Measurements from ENCODE around the gene PCSK4. TPM values are rescaled to one million over a fixed set of nuclear protein-coding genes. Genes with fewer than 3 reads are reported as not detected.

Gene PCSK4
- total and polyA plus RNA-seq, 2 donors (not counting 3 experiments of a cell fraction or from before 2014, with no cell fraction given): 1.2 to 1.7 TPM

GRCh38 chr19:1433119-1434039 lies 56.8 kb downstream of the PCSK4 start:
- Histone ChIP-seq H3K27ac (ENCODE audit: insufficient read depth, low read depth, low read length) (no peak overlapping the region), H3K9ac (replicated peaks; ENCODE audit: extremely low read depth, insufficient read depth, low read length) (no peak overlapping the region), H3K36me3 (ENCODE audit: control insufficient read depth in 2 of 2, extremely low read depth in 1 of 2, insufficient read depth in 2 of 2, low read length in 2 of 2) (peaks cover 2 to 50% of the 10 kb centered on the region in 2 experiments), H3K4me2 (ENCODE audit: insufficient read depth, low read length) (no peak overlapping the region), H3K27me3 (ENCODE audit: control insufficient read depth in 2 of 2, insufficient read depth in 2 of 2, low read length in 2 of 2) (no peaks in the 10 kb centered on the region), H3K4me3 (replicated peaks in 1 of 3; ENCODE audit: insufficient read depth in 1 of 3, low read depth in 1 of 3, low read length in 3 of 3) (no peak overlapping the region), H2AFZ (ENCODE audit: low read depth, low read length) (no peak overlapping the region), H3K4me1 (ENCODE audit: control insufficient read depth, extremely low read depth, insufficient read depth, low read length) (no peaks in the 10 kb centered on the region), H3K79me2 (ENCODE audit: control insufficient read depth, insufficient read depth, low read length) (peaks cover 2% of the 10 kb centered on the region), H3K9me3 (replicated peaks; ENCODE audit: control insufficient read depth, insufficient read depth, low read length) (no peaks in the 10 kb centered on the region), H4K20me1 (replicated peaks; ENCODE audit: control insufficient read depth, extremely low read depth, insufficient read depth, low read length) (no peaks in the 10 kb centered on the region), H3K9me1 (replicated peaks; ENCODE audit: control insufficient read depth, extremely low read depth, insufficient read depth, low read length) (no peaks in the 10 kb centered on the region)
- ChIA-PET CTCF (no interaction called here), POLR2A (no interaction called here)
- no peak for TF ChIP-seq CTCF (IDR thresholded peaks at IDR 0.05; ENCODE audit: extremely low read depth in 1 of 2, insufficient read depth in 1 of 2, low read depth in 1 of 2, low read length in 2 of 2)
- TF ChIP-seq JUN (IDR thresholded peaks at IDR 0.05; ENCODE audit: borderline replicate concordance, insufficient read depth, insufficient read length, low read depth): no peak
- no peak for TF ChIP-seq MYC (IDR thresholded peaks at IDR 0.05; ENCODE audit: low read depth, low read length)
- TF ChIP-seq FOS (IDR thresholded peaks at IDR 0.05; ENCODE audit: borderline replicate concordance, insufficient read depth, low read length): no peak
- TF ChIP-seq EZH2 (IDR thresholded peaks at IDR 0.05; ENCODE audit: borderline replicate concordance, low read depth, low read length, severe bottlenecking): no peak
- TF ChIP-seq MAX (IDR thresholded peaks at IDR 0.05; ENCODE audit: insufficient read depth, insufficient read length): no peak
- no peak for TF ChIP-seq POLR2AphosphoS5 (IDR thresholded peaks at IDR 0.05; ENCODE audit: insufficient read depth, low read depth, low read length)
- no peak for TF ChIP-seq GATA2 (IDR thresholded peaks at IDR 0.05; ENCODE audit: insufficient read depth, insufficient read length, low read depth, low read length)
- no peak for TF ChIP-seq POLR2A (IDR thresholded peaks at IDR 0.05; ENCODE audit: low read depth, low read length)
- BruUV-seq (replicated peaks): no TSS peak
- FAIRE-seq (no peak), DNase-seq (ENCODE audit: low read depth, low spot score) (no peak)
- dilution Hi-C loops (cut with MboI; ENCODE audit: extremely low pct_ligation_motif_present, low sequenced_read_pairs): no loop called here
- intact Hi-C loops (cut with micrococcal nuclease): no loop called here

All from endothelial cell of umbilical vein (primary cell).